RWPE1 (cell line): ENCODE measurements around the gene CC2D1A.

ENCODE experiments used
- CTCF ChIA-PET: fragments of 350-600 bp; sonication (Branson Sonifier 250); formaldehyde crosslinking; extraction: SDS; loops from one replicate; lab custom pipeline; 2021; lab: Yijun Ruan, JAX
- POLR2A ChIA-PET: fragments of 400-600 bp; formaldehyde crosslinking; extraction: SDS; loops from one replicate; lab custom pipeline; 2020; ENCODE audit warnings: antibody characterized with exemption; ENCODE audit not compliant: low non-redundant PET; lab: Yijun Ruan, JAX
- DNase-seq: peaks from one replicate; pipeline ENCODE4 v3.0.0; 2012; ENCODE audit warnings: low spot score
- H3K27ac ChIP-seq: fragments of 450-650 bp; 2 replicates; pipeline ENCODE4 v1.5.1; 2017
- CTCF ChIP-seq: fragments of 450-650 bp; conservative IDR thresholded peaks from 2 replicates; pipeline ENCODE4 v1.5.1; 2017; ENCODE audit warnings: low read depth, mild to moderate bottlenecking

The CC2D1A gene

DNA sequence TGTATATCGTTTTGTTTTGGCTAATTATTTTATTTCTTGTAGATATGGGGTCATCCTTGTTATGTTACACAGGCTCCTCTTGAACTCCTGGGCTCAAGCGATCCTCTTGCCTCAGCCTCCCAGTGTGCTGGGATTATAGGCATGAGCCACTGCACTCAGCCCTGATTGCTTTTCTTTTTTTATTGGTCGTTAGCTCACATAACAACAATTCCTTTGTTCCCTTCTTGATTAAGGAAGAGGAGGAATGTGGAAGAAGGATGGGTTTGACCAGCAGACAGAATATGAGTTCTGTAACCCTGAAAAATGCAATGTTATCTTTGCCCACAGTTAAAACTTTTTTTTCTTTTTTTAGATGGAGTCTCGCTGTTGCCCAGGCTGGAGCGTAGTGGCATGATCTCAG is 11.4 kb upstream of the CC2D1A start:
- CTCF ChIA-PET, result no interaction called here
- POLR2A ChIA-PET, result no interaction called here
- no peak overlapping the region for H3K27ac ChIP-seq
- no peak for DNase-seq
- no peak for TF ChIP-seq CTCF

GRCh38 chr19:13896227-13896626 is 9.8 kb upstream of the CC2D1A start:
- DNase-seq, result no peak
- POLR2A ChIA-PET, result no interaction called here
- no peak overlapping the region for H3K27ac ChIP-seq
- TF ChIP-seq CTCF, result no peak
- CTCF ChIA-PET, result no interaction called here

- ChIA-PET CTCF (interaction anchor here (0.6 to 0.8 kb wide), 3 partner anchors 18 to 501 kb away, joined by 3 to 8 read pairs (median 3); no protein-coding TSS in a partner anchor), POLR2A (no interaction called here)
- DNase-seq, result no peak
- no peak for TF ChIP-seq CTCF
- no peak overlapping the region for H3K27ac ChIP-seq
These were observed 6.6 kb upstream of the CC2D1A start for GRCh38 chr19:13899393-13899792.

- TF ChIP-seq CTCF, result no peak
- H3K27ac ChIP-seq, result peak overlapping the region; percentile 36; the same call in 1 of the 2 replicates
- no peak for DNase-seq
- POLR2A ChIA-PET, result interaction anchor here (0.6 kb wide), 1 partner anchor 109 kb away, joined by 3 read pairs; no protein-coding TSS in a partner anchor
- CTCF ChIA-PET, result interaction anchor here (0.6 to 0.8 kb wide), 2 partner anchors 12 to 19 kb away, joined by 3 to 5 read pairs; no protein-coding TSS in a partner anchor
These were observed 6.0 kb upstream of the CC2D1A start for GRCh38 chr19:13899912-13900584.

DNA sequence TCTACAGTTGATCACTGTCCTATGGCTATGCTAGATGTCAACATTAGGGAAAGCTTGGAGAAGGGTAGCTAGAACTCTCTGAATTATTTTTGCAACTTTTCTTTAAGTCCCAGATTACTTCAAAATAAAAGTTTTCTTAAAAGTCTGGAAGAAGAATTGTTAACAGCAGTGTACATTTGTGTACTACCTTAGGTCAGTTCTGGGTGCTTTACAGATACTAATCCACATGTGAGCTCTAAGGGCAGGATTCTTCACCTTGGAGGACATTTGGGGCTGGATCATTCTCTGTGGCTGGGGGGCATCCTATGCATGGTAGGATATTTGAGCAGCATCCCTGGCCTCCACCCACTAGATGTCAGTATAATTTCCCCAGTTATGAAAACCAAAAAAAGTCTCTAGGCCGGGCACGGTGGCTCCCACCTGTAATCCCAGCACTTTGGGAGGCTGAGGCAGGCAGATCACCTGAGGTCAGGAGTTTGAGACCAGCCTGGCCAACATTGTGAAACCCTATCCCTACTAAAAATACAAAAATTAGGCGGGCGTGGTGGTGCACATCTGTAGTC is 2.9 kb upstream of the CC2D1A start:
- TF ChIP-seq CTCF, result peak; percentile 70
- ChIA-PET CTCF (interaction anchor here (0.7 kb wide), 1 partner anchor 50 kb away, joined by 4 read pairs; no protein-coding TSS in a partner anchor), POLR2A (no interaction called here)
- peak overlapping the region; percentile 74; the same call in 1 of the 2 replicates for H3K27ac ChIP-seq
- DNase-seq, result no peak

DNA sequence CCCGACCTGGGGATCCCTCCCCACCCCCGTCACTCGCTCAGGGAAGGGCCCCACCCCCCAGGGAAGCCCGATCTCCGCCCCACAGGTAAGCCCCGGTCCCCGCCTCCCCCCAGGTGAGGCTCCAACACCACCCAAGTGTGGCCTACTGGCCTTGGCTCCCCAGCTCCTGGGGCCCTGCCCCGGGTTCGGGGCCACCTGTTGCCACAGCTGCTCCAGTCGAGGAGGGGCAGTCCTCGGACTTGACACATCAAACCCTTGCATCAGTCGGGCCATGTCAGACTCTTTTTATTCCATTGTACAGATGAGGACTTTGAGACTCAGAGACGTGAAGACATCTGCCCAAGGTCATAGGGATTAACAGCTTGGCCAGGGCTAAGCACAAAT is 512 bp downstream of the CC2D1A start:
- TF ChIP-seq CTCF, result no peak
- peak; percentile 61 for DNase-seq
- peak overlapping the region; percentile 74 for H3K27ac ChIP-seq
- ChIA-PET POLR2A (no interaction called here), CTCF (no interaction called here)
